Measurements from ENCODE around the gene EEF1A2. TPM values are rescaled to one million over a fixed set of nuclear protein-coding genes. Genes with fewer than 3 reads are reported as not detected.
"Not testable (repeated sequence)": the region's sequence is repeated elsewhere in the genome, so short reads cannot be mapped to it uniquely, and the experiment has no call there.

EEF1A2 gene
- total RNA-seq, 2 experiments from 2014 or later, result 0.27 TPM; not detected in 1

DNA sequence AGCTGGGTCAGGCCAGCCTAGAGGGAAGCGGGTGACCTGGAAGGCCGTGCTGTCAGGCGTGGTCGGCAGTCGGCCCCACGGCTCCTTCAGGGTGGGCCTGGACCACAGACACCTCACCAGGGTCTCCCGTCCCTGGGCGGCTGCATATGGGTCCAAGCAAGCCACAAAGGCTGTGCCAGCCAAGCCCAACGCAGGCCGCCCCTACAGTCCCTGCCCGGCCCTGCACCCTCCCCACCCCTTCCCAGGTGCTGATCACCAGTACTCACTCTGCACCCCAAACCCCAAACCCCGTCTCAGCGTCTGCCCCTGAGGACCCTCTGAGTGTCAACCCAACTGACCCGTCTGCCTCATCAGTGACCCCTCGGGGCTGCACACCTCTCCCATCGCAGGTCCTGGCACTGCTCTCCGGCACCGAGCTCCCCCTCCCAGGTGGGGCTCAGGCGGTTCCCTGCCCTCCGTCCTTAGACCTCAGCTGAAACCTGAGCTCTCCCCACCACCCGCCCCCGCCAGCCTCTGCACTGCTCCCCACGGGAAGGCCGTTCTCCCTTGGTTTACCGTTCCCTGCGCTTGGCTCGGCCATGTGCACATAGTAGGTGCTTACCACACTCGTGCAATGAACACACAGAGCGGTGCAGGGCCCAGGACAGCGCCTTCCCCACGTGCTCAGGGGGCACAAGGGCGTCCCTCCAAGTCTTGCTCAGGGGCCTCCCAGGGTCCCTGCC lies 20.2 kb upstream of the EEF1A2 start:
- DNase-seq, result no peak
- peaks cover 6% of the 10 kb centered on the region for H3K4me1 Mint-ChIP-seq
- H3K27ac Mint-ChIP-seq, result no peak overlapping the region
- H3K9me3 Mint-ChIP-seq, result peaks cover 10% of the 10 kb centered on the region
- H3K4me3 Mint-ChIP-seq, result peak overlapping the region; percentile 73
- peaks cover 22% of the 10 kb centered on the region for H3K36me3 Mint-ChIP-seq
- no peaks in the 10 kb centered on the region for H3K27me3 Mint-ChIP-seq

DNA sequence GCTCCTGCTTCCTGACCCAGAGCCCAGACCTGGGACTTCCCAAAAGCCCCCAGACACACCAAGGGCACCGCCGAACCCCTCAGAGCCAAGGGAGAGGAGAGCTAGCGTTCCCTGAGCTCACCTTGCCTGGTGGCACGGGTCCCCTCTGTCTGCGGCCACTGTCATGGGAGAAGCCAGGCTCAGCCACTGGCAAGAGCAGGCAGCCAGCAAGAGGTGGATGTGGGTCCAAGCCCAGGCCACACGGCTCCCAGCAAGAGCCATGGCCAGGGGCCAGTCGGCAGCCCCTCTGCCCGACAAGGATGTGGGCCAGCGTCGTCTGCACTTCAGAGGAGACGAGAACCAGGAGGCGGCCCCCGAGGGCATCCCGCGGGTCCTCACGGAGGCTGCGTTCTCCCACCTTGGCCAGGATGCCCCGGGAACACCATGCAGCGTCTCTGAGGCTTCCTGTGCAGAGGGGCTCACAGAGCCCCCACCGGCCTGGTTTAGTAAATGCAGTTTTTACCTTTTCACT lies 19.5 kb upstream of the EEF1A2 start:
- Mint-ChIP-seq H3K9me3 (peaks cover 6% of the 10 kb centered on the region), H3K36me3 (peaks cover 15% of the 10 kb centered on the region), H3K27me3 (peaks cover 1% of the 10 kb centered on the region), H3K4me1 (peaks cover 6% of the 10 kb centered on the region), H3K4me3 (no peak overlapping the region), H3K27ac (no peak overlapping the region)
- DNase-seq, result no peak

DNA sequence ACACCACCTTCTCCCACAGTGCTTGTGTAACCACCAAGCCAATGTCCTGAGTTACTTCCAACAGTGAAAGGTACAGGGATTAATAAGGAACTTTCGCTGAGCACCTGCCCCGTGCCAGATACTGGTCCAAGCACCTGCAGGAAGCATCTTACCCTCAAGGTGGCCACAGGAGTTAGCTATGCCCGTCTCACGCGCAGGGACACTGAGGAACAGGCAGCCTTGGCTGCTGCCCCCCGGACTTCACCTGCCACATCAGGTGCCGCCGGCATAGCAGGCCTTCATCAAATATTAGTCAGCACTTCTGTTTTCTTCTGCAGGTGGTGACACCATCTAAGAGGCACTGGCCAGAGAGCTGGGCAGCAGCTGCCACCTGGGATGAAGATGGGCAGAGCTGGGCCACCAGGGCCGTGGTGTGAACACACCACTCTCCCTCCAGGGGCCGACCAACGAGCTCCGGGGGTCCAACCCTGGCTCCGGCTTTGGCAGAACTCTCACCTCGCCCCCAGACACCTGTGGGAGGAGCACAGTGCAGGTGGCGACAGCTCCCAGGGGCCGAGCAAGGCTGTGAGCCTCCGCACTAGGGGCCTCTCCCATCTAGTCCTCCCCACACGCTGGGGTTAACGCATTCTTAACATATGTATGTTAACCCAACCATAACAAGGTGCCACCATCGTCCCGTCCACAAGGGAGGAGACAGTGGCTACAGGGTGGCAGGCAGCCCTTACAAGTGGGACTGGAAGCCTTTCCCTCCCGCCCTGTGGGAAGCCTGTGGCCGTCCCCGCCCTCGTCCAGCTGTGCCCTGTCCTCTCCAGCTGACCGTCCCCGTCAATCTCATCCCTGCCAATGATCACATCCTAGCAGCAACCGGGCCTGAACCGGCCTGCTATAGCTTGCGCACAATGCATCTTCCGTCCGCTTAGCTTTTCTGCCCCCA lies 18.8 kb upstream of the EEF1A2 start:
- no peak overlapping the region for H3K4me3 Mint-ChIP-seq
- H3K27me3 Mint-ChIP-seq, result peaks cover 8% of the 10 kb centered on the region
- peaks cover 8% of the 10 kb centered on the region for H3K36me3 Mint-ChIP-seq
- H3K27ac Mint-ChIP-seq, result no peak overlapping the region
- peaks cover 5% of the 10 kb centered on the region for H3K9me3 Mint-ChIP-seq
- peaks cover 6% of the 10 kb centered on the region for H3K4me1 Mint-ChIP-seq
- DNase-seq, result no peak

- peaks cover 28% of the 10 kb centered on the region for H3K27me3 Mint-ChIP-seq
- H3K36me3 Mint-ChIP-seq, H3K9me3 Mint-ChIP-seq, DNase-seq, H3K4me1 Mint-ChIP-seq, H3K27ac Mint-ChIP-seq, H3K4me3 Mint-ChIP-seq: not testable (repeated sequence)
These were observed 15.6 kb upstream of the EEF1A2 start for GRCh38 chr20:63514520-63514919.

- no peaks in the 10 kb centered on the region for H3K4me1 Mint-ChIP-seq
- no peaks in the 10 kb centered on the region for H3K36me3 Mint-ChIP-seq
- peaks cover 4% of the 10 kb centered on the region for H3K9me3 Mint-ChIP-seq
- H3K27ac Mint-ChIP-seq, result no peak overlapping the region
- no peak for DNase-seq
- no peak overlapping the region for H3K4me3 Mint-ChIP-seq
- H3K27me3 Mint-ChIP-seq, result peaks cover 38% of the 10 kb centered on the region
These were observed 14.3 kb upstream of the EEF1A2 start for GRCh38 chr20:63513207-63513606.

DNA sequence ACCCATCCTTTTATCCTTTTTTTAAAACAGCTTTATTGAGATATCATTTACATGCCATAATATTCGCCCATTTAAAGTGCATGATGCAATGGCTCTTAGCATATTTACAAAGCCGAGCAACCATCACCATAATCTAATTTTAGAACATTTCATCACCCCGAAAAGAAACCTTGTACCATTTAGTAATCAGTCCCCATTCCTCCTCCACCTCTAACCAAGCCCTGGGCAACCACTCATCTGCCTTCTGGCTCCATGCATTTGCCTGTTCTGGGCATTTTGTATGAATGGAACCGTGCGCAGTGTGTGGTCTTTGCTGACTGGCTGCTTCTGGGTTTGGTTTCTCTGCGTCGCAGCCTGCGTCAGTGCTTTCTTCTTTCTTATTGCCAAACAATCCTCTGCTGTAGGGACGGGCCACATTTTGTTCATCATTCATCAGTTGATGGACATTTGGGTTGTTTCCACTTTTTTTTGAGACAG lies 10.2 kb upstream of the EEF1A2 start:
- peaks cover 57% of the 10 kb centered on the region for H3K27me3 Mint-ChIP-seq
- H3K4me3 Mint-ChIP-seq, result no peak overlapping the region
- H3K9me3 Mint-ChIP-seq, result peaks cover 6% of the 10 kb centered on the region
- no peak overlapping the region for H3K27ac Mint-ChIP-seq
- no peak for DNase-seq
- H3K4me1 Mint-ChIP-seq, result peaks cover 4% of the 10 kb centered on the region
- H3K36me3 Mint-ChIP-seq, result no peaks in the 10 kb centered on the region

- H3K9me3 Mint-ChIP-seq, result peaks cover 8% of the 10 kb centered on the region
- H3K36me3 Mint-ChIP-seq, result no peaks in the 10 kb centered on the region
- DNase-seq, result no peak
- peaks cover 4% of the 10 kb centered on the region for H3K4me1 Mint-ChIP-seq
- no peak overlapping the region for H3K4me3 Mint-ChIP-seq
- peaks cover 60% of the 10 kb centered on the region for H3K27me3 Mint-ChIP-seq
- H3K27ac Mint-ChIP-seq, result no peak overlapping the region
These were observed 9.3 kb upstream of the EEF1A2 start for GRCh38 chr20:63508072-63508768.

DNA sequence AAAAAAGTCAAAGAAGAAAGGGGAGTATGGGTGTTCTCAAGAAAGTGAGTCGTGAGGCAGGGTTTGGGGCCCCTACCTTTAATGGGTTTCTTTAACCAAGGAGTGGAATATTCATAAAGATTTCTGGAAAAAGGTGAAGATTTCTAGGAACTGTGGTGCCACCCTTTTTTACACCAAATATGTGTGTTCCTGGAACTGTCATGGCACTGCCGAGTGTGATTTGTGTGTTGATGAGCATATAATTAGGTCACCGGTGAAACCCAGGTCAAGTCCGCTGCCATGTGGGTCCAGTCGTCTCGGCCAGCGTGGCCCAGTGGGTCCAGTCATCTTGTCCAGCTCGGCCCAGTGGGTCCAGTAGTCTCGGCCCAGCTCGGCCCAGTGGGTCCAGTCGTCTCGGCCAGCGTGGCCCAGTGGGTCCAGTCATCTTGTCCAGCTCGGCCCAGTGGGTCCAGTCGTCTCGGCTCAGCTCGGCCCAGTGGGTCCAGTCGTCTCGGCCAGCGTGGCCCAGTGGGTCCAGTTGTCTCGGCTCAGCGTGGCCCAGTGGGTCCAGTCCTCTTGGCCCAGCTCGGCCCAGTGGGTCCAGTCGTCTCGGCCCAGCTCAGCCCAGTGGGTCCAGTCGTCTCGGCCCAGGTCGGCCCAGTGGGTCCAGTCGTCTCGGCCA lies 8.3 kb upstream of the EEF1A2 start:
- Mint-ChIP-seq H3K27me3 (peaks cover 55% of the 10 kb centered on the region), H3K4me1 (peaks cover 4% of the 10 kb centered on the region), H3K36me3 (no peaks in the 10 kb centered on the region), H3K4me3 (no peak overlapping the region), H3K27ac (no peak overlapping the region), H3K9me3 (peaks cover 8% of the 10 kb centered on the region)
- DNase-seq, result no peak

DNA sequence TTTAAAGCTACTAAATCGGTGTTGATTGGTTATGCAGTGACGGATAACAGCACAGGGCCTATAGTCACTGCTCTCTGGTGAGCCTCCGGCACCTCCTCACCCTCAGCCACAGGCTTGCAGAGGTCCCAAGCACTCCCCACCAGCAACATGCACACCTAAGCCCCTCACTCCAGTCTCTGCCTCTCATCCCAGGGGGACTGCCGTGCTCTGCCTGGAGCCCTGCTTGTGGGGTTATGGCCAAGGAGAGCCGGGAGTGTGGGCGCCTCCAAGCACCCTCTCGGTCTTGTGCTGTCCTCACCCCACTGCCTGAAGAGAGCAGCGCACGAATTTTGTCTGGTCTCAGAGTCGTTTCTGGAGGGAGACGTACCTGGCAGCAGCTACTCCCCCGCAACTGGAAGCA lies 6.8 kb upstream of the EEF1A2 start:
- H3K27ac Mint-ChIP-seq, result no peak overlapping the region
- no peak for DNase-seq
- H3K36me3 Mint-ChIP-seq, result no peaks in the 10 kb centered on the region
- peaks cover 47% of the 10 kb centered on the region for H3K27me3 Mint-ChIP-seq
- H3K4me1 Mint-ChIP-seq, result peaks cover 4% of the 10 kb centered on the region
- no peak overlapping the region for H3K4me3 Mint-ChIP-seq
- H3K9me3 Mint-ChIP-seq, result peaks cover 8% of the 10 kb centered on the region

DNA sequence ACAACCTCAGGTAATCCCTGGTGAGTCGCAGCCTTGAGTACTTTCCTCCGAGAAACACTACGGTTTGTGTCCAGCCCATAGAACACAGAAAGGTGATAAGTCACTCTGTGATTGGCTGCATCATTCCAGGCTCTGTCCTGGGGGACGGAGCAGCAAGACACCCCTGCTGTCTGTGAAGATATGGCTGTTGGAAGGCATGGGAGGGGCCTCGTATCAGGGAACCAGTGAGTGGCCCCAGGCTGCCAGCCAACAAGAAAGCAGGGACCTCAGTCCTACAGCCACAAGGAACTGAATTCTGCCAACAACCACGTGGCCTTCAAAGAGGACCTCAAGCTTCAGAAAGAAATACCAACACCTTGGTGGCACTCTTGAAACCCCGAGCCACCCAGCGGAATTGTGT lies 6.4 kb upstream of the EEF1A2 start:
- Mint-ChIP-seq H3K4me1 (peaks cover 4% of the 10 kb centered on the region), H3K27me3 (peaks cover 43% of the 10 kb centered on the region), H3K4me3 (no peak overlapping the region), H3K36me3 (no peaks in the 10 kb centered on the region), H3K9me3 (peaks cover 8% of the 10 kb centered on the region), H3K27ac (no peak overlapping the region)
- DNase-seq, result no peak

DNA sequence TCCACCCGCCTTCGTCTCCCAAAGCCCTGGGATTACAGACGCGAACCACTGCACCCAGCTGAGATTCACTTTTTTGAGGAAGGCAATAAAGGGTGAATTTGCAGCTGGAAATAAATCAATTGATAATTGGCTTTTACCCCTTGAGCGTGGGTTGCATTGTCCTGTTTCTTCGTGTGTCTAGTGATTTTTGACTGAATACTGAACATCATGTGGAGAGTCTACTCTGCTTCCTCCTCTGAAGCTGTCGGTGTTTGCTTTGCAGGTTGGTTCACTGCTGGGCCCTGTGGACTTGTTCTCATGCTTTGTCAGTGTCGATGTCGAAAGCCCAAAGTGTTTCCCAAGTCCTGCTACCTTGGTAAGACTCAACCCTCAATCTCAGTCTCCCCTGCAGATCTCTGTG lies 5.8 kb upstream of the EEF1A2 start:
- peaks cover 36% of the 10 kb centered on the region for H3K27me3 Mint-ChIP-seq
- DNase-seq, result no peak
- peaks cover 8% of the 10 kb centered on the region for H3K9me3 Mint-ChIP-seq
- H3K4me1 Mint-ChIP-seq, result peaks cover 4% of the 10 kb centered on the region
- no peaks in the 10 kb centered on the region for H3K36me3 Mint-ChIP-seq
- H3K4me3 Mint-ChIP-seq, result no peak overlapping the region
- H3K27ac Mint-ChIP-seq, result no peak overlapping the region

DNA sequence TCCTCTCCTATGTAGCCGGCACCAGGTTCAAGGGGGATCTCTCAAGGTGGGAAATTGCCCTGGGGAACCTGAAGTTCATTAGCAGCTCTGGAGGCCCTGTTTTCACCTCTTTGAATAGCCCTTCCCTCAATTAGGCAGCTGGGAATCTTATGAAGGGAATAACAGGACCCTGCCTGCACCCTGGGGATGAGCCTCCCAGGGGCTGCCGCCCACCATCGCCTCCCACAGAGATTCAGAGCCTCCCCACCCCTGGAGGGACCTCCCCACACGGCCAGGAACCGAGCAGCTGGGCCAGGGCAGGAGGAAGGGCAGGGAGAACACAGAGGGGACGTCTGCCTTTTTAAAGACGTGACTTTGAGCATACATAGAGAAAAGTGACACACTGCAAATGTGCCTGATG lies 4.6 kb upstream of the EEF1A2 start:
- H3K27ac Mint-ChIP-seq, result no peak overlapping the region
- DNase-seq, result no peak
- peaks cover 8% of the 10 kb centered on the region for H3K9me3 Mint-ChIP-seq
- H3K36me3 Mint-ChIP-seq, result no peaks in the 10 kb centered on the region
- H3K4me1 Mint-ChIP-seq, result peaks cover 4% of the 10 kb centered on the region
- no peak overlapping the region for H3K4me3 Mint-ChIP-seq
- H3K27me3 Mint-ChIP-seq, result peaks cover 28% of the 10 kb centered on the region

GRCh38 chr20:63502671-63503172 lies 3.8 kb upstream of the EEF1A2 start:
- H3K27me3 Mint-ChIP-seq, result peaks cover 27% of the 10 kb centered on the region
- no peaks in the 10 kb centered on the region for H3K36me3 Mint-ChIP-seq
- H3K27ac Mint-ChIP-seq, result no peak overlapping the region
- H3K4me1 Mint-ChIP-seq, result peaks cover 4% of the 10 kb centered on the region
- no peak overlapping the region for H3K4me3 Mint-ChIP-seq
- H3K9me3 Mint-ChIP-seq, result peaks cover 8% of the 10 kb centered on the region
- DNase-seq, result no peak

All from activated naive CD8-positive, alpha-beta T cell treated with anti-CD3 and anti-CD28 coated beads for 36 hours (primary cell).